Mucosa of gallbladder (tissue), 1 donor: ENCODE data around the gene RASAL1. TPM values are rescaled to one million over a fixed set of nuclear protein-coding genes. Genes with fewer than 3 reads are reported as not detected.

ENCODE experiments used
- DNase-seq: peaks from one replicate; pipeline ENCODE4 v3.0.0-alpha.2; 2020; ENCODE audit warnings: low spot score
- total RNA-seq: library from RNA; stranded (reverse); gene quantifications from one replicate; pipeline ENCODE4 v1.2.1, GENCODE V29; 2021
- donor health status: DM: no; HTN: no; CAD: no.

RASAL1 gene, protein sequence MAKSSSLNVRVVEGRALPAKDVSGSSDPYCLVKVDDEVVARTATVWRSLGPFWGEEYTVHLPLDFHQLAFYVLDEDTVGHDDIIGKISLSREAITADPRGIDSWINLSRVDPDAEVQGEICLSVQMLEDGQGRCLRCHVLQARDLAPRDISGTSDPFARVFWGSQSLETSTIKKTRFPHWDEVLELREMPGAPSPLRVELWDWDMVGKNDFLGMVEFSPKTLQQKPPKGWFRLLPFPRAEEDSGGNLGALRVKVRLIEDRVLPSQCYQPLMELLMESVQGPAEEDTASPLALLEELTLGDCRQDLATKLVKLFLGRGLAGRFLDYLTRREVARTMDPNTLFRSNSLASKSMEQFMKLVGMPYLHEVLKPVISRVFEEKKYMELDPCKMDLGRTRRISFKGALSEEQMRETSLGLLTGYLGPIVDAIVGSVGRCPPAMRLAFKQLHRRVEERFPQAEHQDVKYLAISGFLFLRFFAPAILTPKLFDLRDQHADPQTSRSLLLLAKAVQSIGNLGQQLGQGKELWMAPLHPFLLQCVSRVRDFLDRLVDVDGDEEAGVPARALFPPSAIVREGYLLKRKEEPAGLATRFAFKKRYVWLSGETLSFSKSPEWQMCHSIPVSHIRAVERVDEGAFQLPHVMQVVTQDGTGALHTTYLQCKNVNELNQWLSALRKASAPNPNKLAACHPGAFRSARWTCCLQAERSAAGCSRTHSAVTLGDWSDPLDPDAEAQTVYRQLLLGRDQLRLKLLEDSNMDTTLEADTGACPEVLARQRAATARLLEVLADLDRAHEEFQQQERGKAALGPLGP
- total RNA-seq: 0.92 TPM

GRCh38 chr12:113135178-113136127 lies at the start of gene RASAL1:
Gene RASAL1, minus strand, starts transcription at chr12:113135761. Its CDS starts 299 bp downstream, at chr12:113135462.
- DNase-seq: no peak

GRCh38 chr12:113184900-113185179 lies 49.3 kb upstream of the RASAL1 start:
- DNase-seq: peak; percentile 89

- no peak for DNase-seq
These were observed 48.7 kb upstream of the RASAL1 start for GRCh38 chr12:113184098-113184899.

- DNase-seq: no peak
These were observed 47.5 kb upstream of the RASAL1 start for GRCh38 chr12:113183030-113183589.

GRCh38 chr12:113181975-113182374 lies 46.4 kb upstream of the RASAL1 start:
- DNase-seq: no peak

- DNase-seq: no peak
These were observed 44.8 kb upstream of the RASAL1 start for GRCh38 chr12:113180333-113180732.

DNA sequence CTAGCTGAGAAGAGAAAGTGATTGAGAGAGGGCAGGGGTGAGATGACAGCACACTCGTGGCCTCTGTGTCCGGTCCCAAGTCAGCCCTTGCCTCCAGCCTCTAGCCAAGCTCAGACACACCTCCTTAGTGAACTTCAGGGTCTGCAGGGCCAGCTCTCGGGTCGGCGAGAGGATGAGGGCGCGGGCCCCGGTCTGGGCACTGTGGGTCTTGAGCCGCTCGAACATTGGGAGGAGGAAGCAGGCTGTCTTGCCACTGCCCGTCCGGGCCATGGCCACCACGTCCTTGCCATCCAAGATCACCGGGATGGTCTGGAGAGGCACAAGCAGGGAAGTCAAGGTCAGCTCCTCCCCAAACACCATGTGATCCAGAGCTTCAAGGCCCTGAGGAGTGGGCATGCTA lies 43.5 kb upstream of the RASAL1 start:
- DNase-seq: no peak

DNA sequence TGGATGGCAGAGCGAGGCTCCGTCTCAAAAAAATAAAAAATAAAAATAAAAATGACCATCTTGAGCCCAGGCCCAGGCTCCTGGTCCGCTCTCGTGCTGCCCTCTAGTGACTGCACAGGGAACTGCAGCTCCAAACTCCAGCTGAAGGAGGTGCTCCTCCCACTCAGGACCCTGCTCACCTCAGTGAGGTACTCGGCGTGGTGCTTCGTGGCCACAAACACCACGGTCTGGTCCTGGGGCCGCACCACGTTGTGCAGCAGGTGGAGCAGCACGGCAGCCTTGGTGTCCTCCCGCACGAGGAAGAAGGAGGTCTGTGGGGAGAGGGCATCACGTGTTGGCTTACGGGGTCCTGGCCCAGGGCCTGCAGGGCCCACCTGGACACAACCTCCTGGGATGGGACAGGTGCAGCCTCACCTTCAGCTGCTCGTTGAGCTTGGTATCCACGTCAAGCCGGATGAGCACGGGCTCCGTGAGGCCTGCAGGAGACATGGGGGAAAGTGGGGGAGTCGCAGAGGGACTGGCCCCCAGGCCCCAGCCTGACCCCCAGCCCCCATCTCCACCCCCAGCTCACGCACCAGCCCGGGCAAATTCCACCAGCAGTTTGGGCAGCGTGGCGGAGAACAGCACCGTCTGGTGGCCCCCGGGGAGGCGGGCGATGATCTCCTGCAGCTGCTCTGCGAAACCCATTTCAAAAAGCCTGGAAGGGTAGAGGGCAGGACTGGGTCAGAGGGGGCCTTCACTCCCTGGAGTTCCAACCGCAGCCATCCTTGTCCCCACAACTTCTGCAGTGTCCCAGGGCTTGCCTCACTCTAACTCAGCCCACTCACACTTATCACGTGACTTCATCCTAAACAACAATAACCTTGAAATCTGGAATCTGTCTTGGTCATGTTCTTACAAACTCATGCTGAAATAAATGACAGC lies 39.2 kb upstream of the RASAL1 start:
- peak; percentile 68 for DNase-seq

GRCh38 chr12:113173081-113173698 lies 37.6 kb upstream of the RASAL1 start:
- DNase-seq: no peak

- DNase-seq: no peak
These were observed 36.6 kb upstream of the RASAL1 start for GRCh38 chr12:113172185-113172584.

GRCh38 chr12:113171543-113171942 lies 36.0 kb upstream of the RASAL1 start:
- DNase-seq: no peak

- DNase-seq: no peak
These were observed 35.4 kb upstream of the RASAL1 start for GRCh38 chr12:113170926-113171325.

DNA sequence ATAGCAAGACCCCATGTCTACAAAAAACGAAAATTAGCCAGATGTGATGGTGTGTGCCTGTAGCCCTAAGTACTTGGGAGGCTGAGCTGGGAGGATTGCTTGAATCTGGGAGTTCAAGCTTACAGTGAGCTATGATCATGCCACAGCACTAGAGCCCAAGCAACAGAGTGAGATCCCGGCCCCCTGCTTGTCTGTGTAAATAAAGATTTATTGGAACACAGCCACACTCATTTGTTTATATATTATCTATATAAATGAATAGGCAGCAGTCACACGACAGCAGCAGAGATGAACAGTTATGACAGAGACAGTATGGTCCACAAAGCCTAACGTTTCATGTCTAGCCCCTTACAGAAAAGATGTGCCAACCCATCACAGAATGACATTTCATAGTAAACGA lies 34.9 kb upstream of the RASAL1 start:
- DNase-seq: no peak

DNA sequence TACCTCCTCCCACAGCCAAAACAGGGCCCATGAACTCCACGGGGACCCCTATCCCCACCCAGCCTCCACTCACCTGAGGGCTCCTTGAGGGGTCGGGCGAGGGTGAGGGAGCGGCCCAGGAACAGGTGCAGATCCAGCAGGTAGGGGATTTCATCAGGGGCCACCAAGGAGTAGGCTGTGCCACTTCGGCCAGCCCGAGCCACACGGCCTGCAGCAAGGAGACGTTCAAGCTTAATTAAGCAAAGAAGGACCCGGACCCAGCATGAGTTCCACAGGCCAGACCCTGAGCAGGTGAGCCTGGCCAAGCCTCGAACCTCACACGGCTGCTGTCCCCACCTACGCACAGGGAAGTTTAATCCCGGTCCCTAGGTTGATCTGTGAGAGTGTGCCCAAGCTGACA lies 34.1 kb upstream of the RASAL1 start:
- no peak for DNase-seq

GRCh38 chr12:113167868-113168267 lies 32.3 kb upstream of the RASAL1 start:
- no peak for DNase-seq

- DNase-seq: no peak
These were observed 30.2 kb upstream of the RASAL1 start for GRCh38 chr12:113165521-113166450.

DNA sequence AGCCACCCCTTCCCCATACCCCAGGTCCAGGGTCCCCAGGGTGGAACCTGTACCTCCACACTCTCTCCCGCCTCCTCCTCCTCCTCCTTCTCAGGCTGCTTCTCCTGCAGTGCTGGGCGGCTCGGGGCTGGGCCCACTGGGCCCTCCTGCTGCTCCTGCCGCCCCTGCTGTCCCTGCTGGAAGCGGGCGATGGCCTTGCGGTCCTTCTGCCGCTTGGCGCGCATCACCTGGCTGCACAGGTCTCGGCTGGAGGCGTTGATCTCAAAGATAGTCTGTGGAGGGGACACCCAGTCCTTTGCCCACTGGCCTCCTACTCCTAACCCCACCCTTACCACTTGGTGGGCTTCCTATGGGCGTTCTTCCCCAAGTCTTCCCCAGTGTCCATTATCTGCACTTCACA lies 28.5 kb upstream of the RASAL1 start:
- DNase-seq: no peak

- no peak for DNase-seq
These were observed 27.4 kb upstream of the RASAL1 start for GRCh38 chr12:113163030-113163360.
